Liver (tissue), 9 donors: ENCODE data around the gene PITPNM1. TPM values are rescaled to one million over a fixed set of nuclear protein-coding genes. Genes with fewer than 3 reads are reported as not detected.
A peak's percentile ranks its signal among the peaks of the same experiment; 100 is the strongest.

ENCODE experiments used
- DNase-seq: peaks from one replicate; pipeline ENCODE4 v3.0.0-alpha.2; 2017; ENCODE audit warnings: low spot score
- H3K27ac ChIP-seq, 2 donors: one replicate each; pipeline ENCODE4 v1.7.0; 2013; ENCODE audit warnings: inconsistent platforms in 2 of 2, low read length in 2 of 2, control low read depth in 1 of 2, low read depth in 1 of 2, mild to moderate bottlenecking in 1 of 2
- H3K27me3 ChIP-seq, 4 donors: one replicate each; pipeline versions ENCODE4 v1.6.1 to v1.7.0; 2013; ENCODE audit warnings: low read length in 3 of 4, inconsistent platforms in 1 of 4, mild to moderate bottlenecking in 1 of 4, moderate library complexity in 1 of 4; ENCODE audit not compliant: control insufficient read depth in 4 of 4, insufficient read depth in 4 of 4
- H3K36me3 ChIP-seq, 4 donors: one replicate each; pipeline versions ENCODE4 v1.6.1 to v1.7.0; 2013; ENCODE audit warnings: low read length in 3 of 4, mild to moderate bottlenecking in 3 of 4, low read depth in 1 of 4, moderate library complexity in 1 of 4; ENCODE audit not compliant: control insufficient read depth in 4 of 4, insufficient read depth in 3 of 4
- H3K4me1 ChIP-seq, 4 donors: one replicate each; pipeline versions ENCODE4 v1.6.1 to v1.7.0; 2013; ENCODE audit warnings: low read length in 3 of 4, mild to moderate bottlenecking in 3 of 4, moderate library complexity in 1 of 4; ENCODE audit not compliant: control insufficient read depth in 4 of 4, insufficient read depth in 4 of 4
- H3K4me3 ChIP-seq, 3 donors: one replicate each; pipeline versions ENCODE4 v1.6.1 to v1.7.0; 2013; ENCODE audit warnings: low read length in 3 of 3, control low read depth in 1 of 3, low read depth in 1 of 3, mild to moderate bottlenecking in 1 of 3
- H3K9ac ChIP-seq, 2 donors: one replicate each; pipeline ENCODE4 v1.7.0; 2013; ENCODE audit warnings: low read length in 2 of 2, mild to moderate bottlenecking in 2 of 2, moderate library complexity in 2 of 2, control low read depth in 1 of 2, low read depth in 1 of 2
- H3K9me3 ChIP-seq, 4 donors: one replicate each; pipeline versions ENCODE4 v1.6.1 to v1.7.0; 2013; ENCODE audit warnings: low read length in 3 of 4; ENCODE audit not compliant: control insufficient read depth in 4 of 4
- EGR1 ChIP-seq, 2 donors: IDR thresholded peaks; 2 replicates each; pipeline ENCODE4 v1.6.1; 2016 to 2018; ENCODE audit warnings: antibody characterized with exemption in 2 of 2, low read depth in 2 of 2
- FOXA1 ChIP-seq: IDR thresholded peaks from 2 replicates; pipeline ENCODE4 v1.6.1; 2016; ENCODE audit warnings: antibody characterized with exemption
- FOXA2 ChIP-seq: IDR thresholded peaks from 2 replicates; pipeline ENCODE4 v1.6.1; 2016; ENCODE audit warnings: antibody characterized with exemption
- GABPA ChIP-seq, 2 donors: IDR thresholded peaks in 1 of 2; conservative IDR thresholded peaks in 1 of 2; 2 replicates each; pipeline ENCODE4 v1.6.1; 2016; ENCODE audit warnings: antibody characterized with exemption in 2 of 2, mild to moderate bottlenecking in 1 of 2, moderate library complexity in 1 of 2
- HNF4A ChIP-seq, 2 donors: conservative IDR thresholded peaks; 2 replicates each; pipeline ENCODE4 v1.6.1; 2016; ENCODE audit warnings: antibody characterized with exemption in 2 of 2, mild to moderate bottlenecking in 2 of 2
- HNF4G ChIP-seq: IDR thresholded peaks from 2 replicates; pipeline ENCODE4 v1.6.1; 2016; ENCODE audit warnings: antibody characterized with exemption
- JUND ChIP-seq, 2 donors: IDR thresholded peaks; 2 replicates each; pipeline ENCODE4 v1.6.1; 2016; ENCODE audit warnings: antibody characterized with exemption in 2 of 2
- NR2F2 ChIP-seq: IDR thresholded peaks from 2 replicates; pipeline ENCODE4 v1.6.1; 2016; ENCODE audit warnings: antibody characterized with exemption
- RAD21 ChIP-seq, 2 donors: IDR thresholded peaks; 2 replicates each; pipeline ENCODE4 v1.6.1; 2016; ENCODE audit warnings: antibody characterized with exemption in 2 of 2, mild to moderate bottlenecking in 2 of 2
- RXRA ChIP-seq, 2 donors: IDR thresholded peaks; 2 replicates each; pipeline ENCODE4 v1.6.1; 2017 to 2018; ENCODE audit warnings: antibody characterized with exemption in 2 of 2, mild to moderate bottlenecking in 1 of 2
- SP1 ChIP-seq: IDR thresholded peaks from 2 replicates; pipeline ENCODE4 v1.6.1; 2018; ENCODE audit warnings: antibody characterized with exemption, mild to moderate bottlenecking
- TAF1 ChIP-seq: conservative IDR thresholded peaks from 2 replicates; pipeline ENCODE4 v1.6.1; 2016; ENCODE audit warnings: antibody characterized with exemption, mild to moderate bottlenecking
- YY1 ChIP-seq: IDR thresholded peaks from 2 replicates; pipeline ENCODE4 v1.6.1; 2016; ENCODE audit warnings: antibody characterized with exemption, mild to moderate bottlenecking
- WGBS: extraction: QIAGEN DNeasy Blood & Tissue Kit; methylation state at CpG from one replicate; pipeline ENCODE4 v1.1.7; 2013; 5-methylcytosine and 5-hydroxymethylcytosine counted together
- polyA plus RNA-seq, 2 donors: library from polyadenylated mRNA; stranded (reverse) in 1 of 2; unstranded in 1 of 2; fragments of 200-250 nt in 1 of 2; fragments of >200 nt in 1 of 2; fragmentation: Nextera tagmentation in 1 of 2; extraction: Ambion mirVana in 1 of 2; gene quantifications; one replicate each; pipeline versions ENCODE4 v1.2.1 to v1.2.3, GENCODE V29; 2013 to 2015
- total RNA-seq, 2 donors: library from RNA; depleted of rRNA; stranded (reverse); fragments of >200 nt; gene quantifications; one replicate each; pipeline ENCODE4 v1.2.3, GENCODE V29; 2014
- TF ChIP-seq, protein P1 (sequence below): IDR thresholded peaks from 2 replicates; pipeline ENCODE4 v1.6.1; 2016; ENCODE audit warnings: antibody characterized with exemption
- TF ChIP-seq, protein P2 (sequence below): IDR thresholded peaks from 2 replicates; pipeline ENCODE4 v1.6.1; 2016; ENCODE audit warnings: antibody characterized with exemption
- TF ChIP-seq, protein P3 (sequence below): fragments of 150-350 bp; IDR thresholded peaks from 2 replicates; pipeline ENCODE4 v1.5.1; 2017; ENCODE audit warnings: improper control_type of control experiment, low read depth, low read length; ENCODE audit not compliant: missing input control
- TF ChIP-seq, protein P4 (sequence below): IDR thresholded peaks from 2 replicates; pipeline ENCODE4 v1.6.1; 2016; ENCODE audit warnings: antibody characterized with exemption, mild to moderate bottlenecking
- TF ChIP-seq, protein P5 (sequence below): IDR thresholded peaks from 2 replicates; pipeline ENCODE4 v1.6.1; 2016; ENCODE audit warnings: antibody characterized with exemption
- donor health status: healthy.
- donor health status: healthy.
- donor health status: healthy.
- donor health status: healthy.
- donor health status: healthy.

Gene PITPNM1
- total and polyA plus RNA-seq, 4 donors = 1.3 to 9.3 (median 5.1) TPM

DNA sequence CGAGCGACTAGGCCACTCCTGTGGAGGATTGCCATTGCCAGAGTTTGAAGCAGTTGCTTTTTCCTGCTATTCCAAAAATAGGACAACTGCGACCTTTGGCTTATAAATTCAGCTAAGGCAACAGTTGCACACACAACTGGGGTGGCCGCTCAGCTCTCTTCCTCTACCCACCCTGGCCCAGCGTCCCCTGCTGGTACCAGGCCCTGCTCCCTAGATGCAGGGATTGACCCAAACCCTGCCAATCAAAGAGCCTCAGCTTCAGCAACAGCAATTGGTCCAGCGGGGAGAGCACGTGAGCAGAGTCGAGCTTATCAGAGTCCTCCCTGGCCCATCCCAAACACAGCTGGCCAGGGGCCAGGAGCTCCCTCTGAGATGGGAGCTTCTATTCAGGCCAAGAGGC lies 40.1 kb upstream of the PITPNM1 start:
- DNase-seq = peak; percentile 55
- H3K4me1 ChIP-seq = peaks cover 8 to 9% (median 9%) of the 10 kb centered on the region in 4 donors
- no peaks in the 10 kb centered on the region for H3K36me3 ChIP-seq
- no peaks in the 10 kb centered on the region for H3K9me3 ChIP-seq
- H3K4me3 ChIP-seq = no peak overlapping the region
- TF ChIP-seq JUND (IDR thresholded peaks at IDR 0.05) (peak in 1 of 2 donors; percentile 35), SP1 (peak; percentile 95), RAD21 (IDR thresholded peaks at IDR 0.05) (peak; percentile 66 to 68), FOXA2 (peak; percentile 31), RXRA (IDR thresholded peaks at IDR 0.05) (peak; percentile 77 to 84), EGR1 (IDR thresholded peaks at IDR 0.05; ENCODE audit: low read depth in 2 of 2) (no peak), NR2F2 (peak; percentile 21), TAF1 (peak; percentile 41), GABPA (IDR thresholded peaks at IDR 0.05 in 1 of 2, conservative IDR thresholded peaks at IDR 0.05 in 1 of 2) (peak in 1 of 2 donors; percentile 37), FOXA1 (peak; percentile 12), YY1 (peak; percentile 79), HNF4A (conservative IDR thresholded peaks at IDR 0.05) (peak; percentile 62 to 64), HNF4G (no peak)
- TF ChIP-seq, protein P1, sequence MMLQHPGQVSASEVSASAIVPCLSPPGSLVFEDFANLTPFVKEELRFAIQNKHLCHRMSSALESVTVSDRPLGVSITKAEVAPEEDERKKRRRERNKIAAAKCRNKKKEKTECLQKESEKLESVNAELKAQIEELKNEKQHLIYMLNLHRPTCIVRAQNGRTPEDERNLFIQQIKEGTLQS = no peak
- TF ChIP-seq, protein P2, sequence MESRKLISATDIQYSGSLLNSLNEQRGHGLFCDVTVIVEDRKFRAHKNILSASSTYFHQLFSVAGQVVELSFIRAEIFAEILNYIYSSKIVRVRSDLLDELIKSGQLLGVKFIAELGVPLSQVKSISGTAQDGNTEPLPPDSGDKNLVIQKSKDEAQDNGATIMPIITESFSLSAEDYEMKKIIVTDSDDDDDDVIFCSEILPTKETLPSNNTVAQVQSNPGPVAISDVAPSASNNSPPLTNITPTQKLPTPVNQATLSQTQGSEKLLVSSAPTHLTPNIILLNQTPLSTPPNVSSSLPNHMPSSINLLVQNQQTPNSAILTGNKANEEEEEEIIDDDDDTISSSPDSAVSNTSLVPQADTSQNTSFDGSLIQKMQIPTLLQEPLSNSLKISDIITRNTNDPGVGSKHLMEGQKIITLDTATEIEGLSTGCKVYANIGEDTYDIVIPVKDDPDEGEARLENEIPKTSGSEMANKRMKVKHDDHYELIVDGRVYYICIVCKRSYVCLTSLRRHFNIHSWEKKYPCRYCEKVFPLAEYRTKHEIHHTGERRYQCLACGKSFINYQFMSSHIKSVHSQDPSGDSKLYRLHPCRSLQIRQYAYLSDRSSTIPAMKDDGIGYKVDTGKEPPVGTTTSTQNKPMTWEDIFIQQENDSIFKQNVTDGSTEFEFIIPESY = no peak
- TF ChIP-seq, protein P3, sequence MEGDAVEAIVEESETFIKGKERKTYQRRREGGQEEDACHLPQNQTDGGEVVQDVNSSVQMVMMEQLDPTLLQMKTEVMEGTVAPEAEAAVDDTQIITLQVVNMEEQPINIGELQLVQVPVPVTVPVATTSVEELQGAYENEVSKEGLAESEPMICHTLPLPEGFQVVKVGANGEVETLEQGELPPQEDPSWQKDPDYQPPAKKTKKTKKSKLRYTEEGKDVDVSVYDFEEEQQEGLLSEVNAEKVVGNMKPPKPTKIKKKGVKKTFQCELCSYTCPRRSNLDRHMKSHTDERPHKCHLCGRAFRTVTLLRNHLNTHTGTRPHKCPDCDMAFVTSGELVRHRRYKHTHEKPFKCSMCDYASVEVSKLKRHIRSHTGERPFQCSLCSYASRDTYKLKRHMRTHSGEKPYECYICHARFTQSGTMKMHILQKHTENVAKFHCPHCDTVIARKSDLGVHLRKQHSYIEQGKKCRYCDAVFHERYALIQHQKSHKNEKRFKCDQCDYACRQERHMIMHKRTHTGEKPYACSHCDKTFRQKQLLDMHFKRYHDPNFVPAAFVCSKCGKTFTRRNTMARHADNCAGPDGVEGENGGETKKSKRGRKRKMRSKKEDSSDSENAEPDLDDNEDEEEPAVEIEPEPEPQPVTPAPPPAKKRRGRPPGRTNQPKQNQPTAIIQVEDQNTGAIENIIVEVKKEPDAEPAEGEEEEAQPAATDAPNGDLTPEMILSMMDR = peak; percentile 56
- TF ChIP-seq, protein P4, sequence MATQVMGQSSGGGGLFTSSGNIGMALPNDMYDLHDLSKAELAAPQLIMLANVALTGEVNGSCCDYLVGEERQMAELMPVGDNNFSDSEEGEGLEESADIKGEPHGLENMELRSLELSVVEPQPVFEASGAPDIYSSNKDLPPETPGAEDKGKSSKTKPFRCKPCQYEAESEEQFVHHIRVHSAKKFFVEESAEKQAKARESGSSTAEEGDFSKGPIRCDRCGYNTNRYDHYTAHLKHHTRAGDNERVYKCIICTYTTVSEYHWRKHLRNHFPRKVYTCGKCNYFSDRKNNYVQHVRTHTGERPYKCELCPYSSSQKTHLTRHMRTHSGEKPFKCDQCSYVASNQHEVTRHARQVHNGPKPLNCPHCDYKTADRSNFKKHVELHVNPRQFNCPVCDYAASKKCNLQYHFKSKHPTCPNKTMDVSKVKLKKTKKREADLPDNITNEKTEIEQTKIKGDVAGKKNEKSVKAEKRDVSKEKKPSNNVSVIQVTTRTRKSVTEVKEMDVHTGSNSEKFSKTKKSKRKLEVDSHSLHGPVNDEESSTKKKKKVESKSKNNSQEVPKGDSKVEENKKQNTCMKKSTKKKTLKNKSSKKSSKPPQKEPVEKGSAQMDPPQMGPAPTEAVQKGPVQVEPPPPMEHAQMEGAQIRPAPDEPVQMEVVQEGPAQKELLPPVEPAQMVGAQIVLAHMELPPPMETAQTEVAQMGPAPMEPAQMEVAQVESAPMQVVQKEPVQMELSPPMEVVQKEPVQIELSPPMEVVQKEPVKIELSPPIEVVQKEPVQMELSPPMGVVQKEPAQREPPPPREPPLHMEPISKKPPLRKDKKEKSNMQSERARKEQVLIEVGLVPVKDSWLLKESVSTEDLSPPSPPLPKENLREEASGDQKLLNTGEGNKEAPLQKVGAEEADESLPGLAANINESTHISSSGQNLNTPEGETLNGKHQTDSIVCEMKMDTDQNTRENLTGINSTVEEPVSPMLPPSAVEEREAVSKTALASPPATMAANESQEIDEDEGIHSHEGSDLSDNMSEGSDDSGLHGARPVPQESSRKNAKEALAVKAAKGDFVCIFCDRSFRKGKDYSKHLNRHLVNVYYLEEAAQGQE = peak; percentile 74
- TF ChIP-seq, protein P5, sequence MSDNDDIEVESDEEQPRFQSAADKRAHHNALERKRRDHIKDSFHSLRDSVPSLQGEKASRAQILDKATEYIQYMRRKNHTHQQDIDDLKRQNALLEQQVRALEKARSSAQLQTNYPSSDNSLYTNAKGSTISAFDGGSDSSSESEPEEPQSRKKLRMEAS = no peak
- peak overlapping the region; percentile 10 to 47 for H3K27ac ChIP-seq
- H3K27me3 ChIP-seq = no peaks in the 10 kb centered on the region
- 23% methylated on average over 8 of the region's 8 CpGs for WGBS
- H3K9ac ChIP-seq = no peak overlapping the region
